Testis (tissue), 3 donors: Measurements from ENCODE around the gene GPD1L. TPM values are rescaled to one million over a fixed set of nuclear protein-coding genes. Genes with fewer than 3 reads are reported as not detected.

Source experiments
- DNase-seq: peaks from one replicate; pipeline ENCODE4 v3.0.0-alpha.2; 2019
- H3K27ac ChIP-seq, 2 donors: fragments of 200-600 bp; sonication (generic); one replicate each; pipeline ENCODE4 v1.5.1; 2019
- H3K27me3 ChIP-seq: fragments of 200-600 bp; sonication (generic); one replicate; pipeline ENCODE4 v1.5.1; 2019
- H3K36me3 ChIP-seq: fragments of 200-600 bp; sonication (generic); one replicate; pipeline ENCODE4 v1.5.1; 2017; ENCODE audit warnings: low read depth; ENCODE audit errors: missing control alignments
- H3K4me1 ChIP-seq: fragments of 200-600 bp; sonication (generic); one replicate; pipeline ENCODE4 v1.5.1; 2019
- H3K4me3 ChIP-seq, 2 donors: fragments of 200-600 bp; sonication (generic); one replicate each; pipeline ENCODE4 v1.5.1; 2017 to 2019
- H3K9me3 ChIP-seq: fragments of 200-600 bp; sonication (generic); one replicate; pipeline ENCODE4 v1.5.1; 2017
- CTCF ChIP-seq, 3 experiments: fragments of 450-650 bp in 2 of 3; fragments of 200-600 bp in 1 of 3; sonication (generic) in 1 of 3; IDR thresholded peaks; one replicate each; pipeline ENCODE4 v1.5.1; 2016 to 2019; ENCODE audit warnings: antibody characterized with exemption in 3 of 3, mild to moderate bottlenecking in 2 of 3, moderate library complexity in 1 of 3
- POLR2A ChIP-seq: fragments of 450-650 bp; IDR thresholded peaks from one replicate; pipeline ENCODE4 v1.6.1; 2017; ENCODE audit warnings: antibody characterized with exemption, mild to moderate bottlenecking, moderate library complexity
- WGBS, 2 donors: methylation state at CpG; one replicate each; pipeline ENCODE4 v1.1.5; 2018; 5-methylcytosine and 5-hydroxymethylcytosine counted together
- intact Hi-C: fragments of 100-400 bp; cut with DNase I; formaldehyde crosslinking; loops from one replicate; pipeline ENCODE4 v1.15.1; 2023; ENCODE audit warnings: low total_unique reads
- polyA plus RNA-seq: library from polyadenylated mRNA; stranded (reverse); fragments of 350-450 nt; fragmentation: Illumina TruSeq; extraction: RNeasy Lipid Tissue Mini Kit (QIAGEN cat#74804); gene quantifications from one replicate; pipeline ENCODE4 v1.2.3, GENCODE V29; 2014; ENCODE audit warnings: low read depth, low replicate concordance; ENCODE audit not compliant: insufficient read depth
- total RNA-seq, 2 donors: library from RNA; depleted of rRNA; stranded (reverse); fragments of >200 nt; gene quantifications; one replicate each; pipeline ENCODE4 v1.2.3, GENCODE V29; 2016

GPD1L gene
- total and polyA plus RNA-seq, 3 donors from 2014 or later = 13.4 to 18.4 (median 15.4) TPM

- Histone ChIP-seq H3K4me3 (no peak overlapping the region), H3K9me3 (no peaks in the 10 kb centered on the region), H3K4me1 (no peaks in the 10 kb centered on the region), H3K27me3 (no peaks in the 10 kb centered on the region), H3K36me3 (no peaks in the 10 kb centered on the region), H3K27ac (no peak overlapping the region)
- TF ChIP-seq POLR2A (no peak), CTCF (IDR thresholded peaks at IDR 0.05) (no peak)
- no peak for DNase-seq
- intact Hi-C loops = no loop called here
These were observed 97.4 kb downstream of the GPD1L start for GRCh38 chr3:32203854-32204253.

GRCh38 chr3:32208447-32208846 lies 102.0 kb downstream of the GPD1L start:
- H3K9me3 ChIP-seq = no peaks in the 10 kb centered on the region
- intact Hi-C loops = no loop called here
- H3K36me3 ChIP-seq = no peaks in the 10 kb centered on the region
- H3K4me3 ChIP-seq = no peak overlapping the region
- 92 to 93% methylated on average over 4 of the region's 4 CpGs for WGBS, 2 donors
- no peak overlapping the region for H3K27ac ChIP-seq
- TF ChIP-seq POLR2A (no peak), CTCF (IDR thresholded peaks at IDR 0.05) (no peak)
- H3K4me1 ChIP-seq = no peaks in the 10 kb centered on the region
- no peak for DNase-seq
- H3K27me3 ChIP-seq = no peaks in the 10 kb centered on the region

- H3K4me3 ChIP-seq = no peak overlapping the region
- no peaks in the 10 kb centered on the region for H3K27me3 ChIP-seq
- intact Hi-C loops = no loop called here
- H3K27ac ChIP-seq = no peak overlapping the region
- DNase-seq = no peak
- 92 to 95% methylated on average over 2 of the region's 2 CpGs for WGBS, 2 donors
- no peaks in the 10 kb centered on the region for H3K9me3 ChIP-seq
- TF ChIP-seq CTCF (IDR thresholded peaks at IDR 0.05) (no peak), POLR2A (no peak)
- H3K36me3 ChIP-seq = no peaks in the 10 kb centered on the region
- H3K4me1 ChIP-seq = no peaks in the 10 kb centered on the region
These were observed 108.8 kb downstream of the GPD1L start for GRCh38 chr3:32215185-32215584.

GRCh38 chr3:32216172-32216783 lies 109.9 kb downstream of the GPD1L start:
- H3K36me3 ChIP-seq = no peaks in the 10 kb centered on the region
- no peak for TF ChIP-seq CTCF (IDR thresholded peaks at IDR 0.05)
- TF ChIP-seq POLR2A = no peak
- no peaks in the 10 kb centered on the region for H3K9me3 ChIP-seq
- no peaks in the 10 kb centered on the region for H3K4me1 ChIP-seq
- WGBS, 2 donors = 68 to 69% methylated on average over 10 of the region's 10 CpGs
- intact Hi-C loops = no loop called here
- no peak for DNase-seq
- no peaks in the 10 kb centered on the region for H3K27me3 ChIP-seq
- no peak overlapping the region for H3K4me3 ChIP-seq
- H3K27ac ChIP-seq = no peak overlapping the region

- Histone ChIP-seq H3K4me1 (no peaks in the 10 kb centered on the region), H3K27me3 (no peaks in the 10 kb centered on the region), H3K9me3 (no peaks in the 10 kb centered on the region), H3K36me3 (no peaks in the 10 kb centered on the region), H3K27ac (no peak overlapping the region), H3K4me3 (no peak overlapping the region)
- DNase-seq = no peak
- TF ChIP-seq CTCF (IDR thresholded peaks at IDR 0.05) (no peak), POLR2A (no peak)
- WGBS, 2 donors = 90 to 98% methylated on average over 2 of the region's 2 CpGs
- intact Hi-C loops = no loop called here
These were observed 110.9 kb downstream of the GPD1L start for GRCh38 chr3:32217339-32217738.
